ENCODE measurements around the gene GPR85. TPM values are rescaled to one million over a fixed set of nuclear protein-coding genes. Genes with fewer than 3 reads are reported as not detected.

The GPR85 gene
- total RNA-seq, 2 donors from 2014 or later: 0.75 TPM; not detected in 1

Other genes starting within 250 kb of the GPR85 start
- gene SMIM30, start 31.7 kb upstream of the GPR85 start, total RNA-seq: 10 to 100 TPM; 24.8 to 25.7 TPM

Data from left colon (tissue), 2 donors.